ENCODE measurements around the gene SNU13.
"Not testable (repeated sequence)": the region's sequence is repeated elsewhere in the genome, so short reads cannot be mapped to it uniquely, and the experiment has no call there.

The SNU13 gene

GRCh38 chr22:41688365-41689211, at the start of gene SNU13:
TSS of gene SNU13 (minus strand) at chr22:41688867. CDS start at chr22:41688796, 71 bp downstream.
- Mint-ChIP-seq H3K9me3 (ENCODE audit: low read depth) (no peaks in the 10 kb centered on the region), H3K4me1 (ENCODE audit: low read depth) (peaks cover 30% of the 10 kb centered on the region), H3K27ac (peak within 1 kb of the TSS; percentile 98), H3K36me3 (no peaks in the 10 kb centered on the region), H3K27me3 (no peaks in the 10 kb centered on the region), H3K4me3 (peak within 1 kb of the TSS; percentile 97)

- not testable (repeated sequence) for H3K27ac Mint-ChIP-seq; H3K9me3 Mint-ChIP-seq (ENCODE audit: low read depth); H3K4me1 Mint-ChIP-seq (ENCODE audit: low read depth); H3K27me3 Mint-ChIP-seq; H3K36me3 Mint-ChIP-seq; H3K4me3 Mint-ChIP-seq
These were observed 44.6 kb upstream of the SNU13 start for GRCh38 chr22:41733241-41733640.

GRCh38 chr22:41732096-41732772, 43.6 kb upstream of the SNU13 start:
- H3K4me3 Mint-ChIP-seq: no peak overlapping the region
- H3K4me1 Mint-ChIP-seq (ENCODE audit: low read depth): no peaks in the 10 kb centered on the region
- no peaks in the 10 kb centered on the region for H3K9me3 Mint-ChIP-seq (ENCODE audit: low read depth)
- H3K27me3 Mint-ChIP-seq: no peaks in the 10 kb centered on the region
- H3K36me3 Mint-ChIP-seq: no peaks in the 10 kb centered on the region
- no peak overlapping the region for H3K27ac Mint-ChIP-seq

GRCh38 chr22:41731609-41732008, 42.9 kb upstream of the SNU13 start:
- H3K27me3 Mint-ChIP-seq: no peaks in the 10 kb centered on the region
- no peaks in the 10 kb centered on the region for H3K36me3 Mint-ChIP-seq
- no peak overlapping the region for H3K4me3 Mint-ChIP-seq
- H3K4me1 Mint-ChIP-seq (ENCODE audit: low read depth): no peaks in the 10 kb centered on the region
- H3K9me3 Mint-ChIP-seq (ENCODE audit: low read depth): no peaks in the 10 kb centered on the region
- no peak overlapping the region for H3K27ac Mint-ChIP-seq

GRCh38 chr22:41725510-41726110, 36.9 kb upstream of the SNU13 start:
- H3K4me3 Mint-ChIP-seq: no peak overlapping the region
- H3K27ac Mint-ChIP-seq: no peak overlapping the region
- no peaks in the 10 kb centered on the region for H3K9me3 Mint-ChIP-seq (ENCODE audit: low read depth)
- no peaks in the 10 kb centered on the region for H3K36me3 Mint-ChIP-seq
- no peaks in the 10 kb centered on the region for H3K4me1 Mint-ChIP-seq (ENCODE audit: low read depth)
- H3K27me3 Mint-ChIP-seq: no peaks in the 10 kb centered on the region

- Mint-ChIP-seq H3K9me3 (ENCODE audit: low read depth) (no peaks in the 10 kb centered on the region), H3K4me1 (ENCODE audit: low read depth) (no peaks in the 10 kb centered on the region)
These were observed 33.8 kb upstream of the SNU13 start for GRCh38 chr22:41722496-41722895.

GRCh38 chr22:41713004-41713403, 24.3 kb upstream of the SNU13 start:
- Mint-ChIP-seq H3K9me3 (ENCODE audit: low read depth) (no peaks in the 10 kb centered on the region), H3K36me3 (no peaks in the 10 kb centered on the region), H3K27me3 (no peaks in the 10 kb centered on the region), H3K4me3 (no peak overlapping the region), H3K27ac (no peak overlapping the region), H3K4me1 (ENCODE audit: low read depth) (no peaks in the 10 kb centered on the region)

More at GRCh38 chr22:41722496-41722895, 33.8 kb upstream of the SNU13 start:
- Mint-ChIP-seq H3K27ac (no peak overlapping the region), H3K27me3 (no peaks in the 10 kb centered on the region), H3K36me3 (no peaks in the 10 kb centered on the region), H3K4me3 (no peak overlapping the region)

GRCh38 chr22:41709341-41709740, 20.7 kb upstream of the SNU13 start:
- Mint-ChIP-seq H3K27me3 (no peaks in the 10 kb centered on the region), H3K36me3 (no peaks in the 10 kb centered on the region), H3K4me3 (no peak overlapping the region), H3K4me1 (ENCODE audit: low read depth) (no peaks in the 10 kb centered on the region), H3K9me3 (ENCODE audit: low read depth) (no peaks in the 10 kb centered on the region), H3K27ac (no peak overlapping the region)

GRCh38 chr22:41702763-41703162, 14.1 kb upstream of the SNU13 start:
- no peaks in the 10 kb centered on the region for H3K27me3 Mint-ChIP-seq
- peaks cover 3% of the 10 kb centered on the region for H3K4me1 Mint-ChIP-seq (ENCODE audit: low read depth)
- no peak overlapping the region for H3K4me3 Mint-ChIP-seq
- H3K27ac Mint-ChIP-seq: no peak overlapping the region
- H3K36me3 Mint-ChIP-seq: peaks cover 3% of the 10 kb centered on the region
- no peaks in the 10 kb centered on the region for H3K9me3 Mint-ChIP-seq (ENCODE audit: low read depth)

GRCh38 chr22:41700108-41700364, 11.4 kb upstream of the SNU13 start:
- Mint-ChIP-seq H3K27me3 (no peaks in the 10 kb centered on the region), H3K27ac (no peak overlapping the region)

GRCh38 chr22:41699264-41700107, 10.8 kb upstream of the SNU13 start, which contains the start of gene MEI1:
TSS of gene MEI1 (plus strand) at chr22:41699503. CDS start at chr22:41699539, 36 bp downstream.
- H3K4me3 Mint-ChIP-seq: peak within 1 kb of the TSS; percentile 82
- H3K9me3 Mint-ChIP-seq (ENCODE audit: low read depth): no peaks in the 10 kb centered on the region
- peak within 1 kb of the TSS; percentile 91 for H3K27ac Mint-ChIP-seq
- H3K36me3 Mint-ChIP-seq: peaks cover 3% of the 10 kb centered on the region
- H3K27me3 Mint-ChIP-seq: no peaks in the 10 kb centered on the region
- H3K4me1 Mint-ChIP-seq (ENCODE audit: low read depth): peaks cover 8% of the 10 kb centered on the region

More at GRCh38 chr22:41700108-41700364, 11.4 kb upstream of the SNU13 start:
- peaks cover 3% of the 10 kb centered on the region for H3K36me3 Mint-ChIP-seq
- H3K4me1 Mint-ChIP-seq (ENCODE audit: low read depth): peaks cover 8% of the 10 kb centered on the region
- H3K9me3 Mint-ChIP-seq (ENCODE audit: low read depth): no peaks in the 10 kb centered on the region
- H3K4me3 Mint-ChIP-seq: no peak overlapping the region

GRCh38 chr22:41697126-41697775, 8.6 kb upstream of the SNU13 start:
- Mint-ChIP-seq H3K9me3 (ENCODE audit: low read depth) (no peaks in the 10 kb centered on the region), H3K4me1 (ENCODE audit: low read depth) (peaks cover 8% of the 10 kb centered on the region), H3K27me3 (no peaks in the 10 kb centered on the region), H3K4me3 (no peak overlapping the region), H3K36me3 (peaks cover 3% of the 10 kb centered on the region), H3K27ac (peak overlapping the region; percentile 66)

GRCh38 chr22:41696703-41697102, 8.0 kb upstream of the SNU13 start:
- peaks cover 8% of the 10 kb centered on the region for H3K4me1 Mint-ChIP-seq (ENCODE audit: low read depth)
- peaks cover 3% of the 10 kb centered on the region for H3K36me3 Mint-ChIP-seq
- no peaks in the 10 kb centered on the region for H3K27me3 Mint-ChIP-seq
- no peaks in the 10 kb centered on the region for H3K9me3 Mint-ChIP-seq (ENCODE audit: low read depth)
- H3K4me3 Mint-ChIP-seq: no peak overlapping the region
- peak overlapping the region; percentile 66 for H3K27ac Mint-ChIP-seq

- H3K4me1 Mint-ChIP-seq (ENCODE audit: low read depth): peaks cover 12% of the 10 kb centered on the region
- peaks cover 3% of the 10 kb centered on the region for H3K36me3 Mint-ChIP-seq
- H3K27ac Mint-ChIP-seq: no peak overlapping the region
- no peaks in the 10 kb centered on the region for H3K9me3 Mint-ChIP-seq (ENCODE audit: low read depth)
- H3K4me3 Mint-ChIP-seq: no peak overlapping the region
- H3K27me3 Mint-ChIP-seq: no peaks in the 10 kb centered on the region
These were observed 6.5 kb upstream of the SNU13 start for GRCh38 chr22:41695211-41695610.
